ENCODE data around the gene VWA3A. TPM values are rescaled to one million over a fixed set of nuclear protein-coding genes. Genes with fewer than 3 reads are reported as not detected.

VWA3A gene
- total RNA-seq, 1 experiment from 2014 or later = not detected

DNA sequence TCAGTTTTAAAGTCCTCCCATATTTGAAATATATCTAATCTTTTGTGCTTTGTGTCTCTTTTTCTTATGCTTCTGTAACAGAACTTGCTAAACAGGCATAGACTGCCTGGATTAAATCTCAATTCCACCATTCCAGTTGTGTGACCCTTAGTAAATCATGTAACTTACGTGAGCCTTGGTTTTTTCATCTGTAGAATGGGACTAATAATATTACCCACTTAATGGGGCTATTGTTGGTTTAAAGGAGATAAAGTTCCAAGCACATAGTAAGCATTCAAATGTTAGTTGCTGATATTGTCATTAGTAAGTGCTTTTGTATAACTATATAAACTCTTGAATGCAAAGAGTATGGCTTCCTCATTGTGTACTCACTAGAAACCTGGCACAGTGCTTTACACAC is 5.9 kb upstream of the VWA3A start:
- no peak overlapping the region for H3K4me2 ChIP-seq (ENCODE audit: low read length)
- no peak overlapping the region for H3K4me3 ChIP-seq (replicated peaks in 1 of 2; ENCODE audit: low read depth in 1 of 2, low read length in 2 of 2)
- H3K36me3 ChIP-seq (ENCODE audit: control insufficient read depth in 1 of 2, insufficient read depth in 2 of 2, low read length in 2 of 2) = peaks cover 0 to 2% of the 10 kb centered on the region in 2 experiments; a peak in 2 of 4 replicates
- ChIA-PET POLR2A (no interaction called here), CTCF (no interaction called here), RAD21 (ENCODE audit: low non-redundant PET in 1 of 2, low total read pairs in 2 of 2, uncharacterized antibody in 2 of 2, unreplicated experiment in 2 of 2) (no interaction called here)
- ATAC-seq = no peak
- no peaks in the 10 kb centered on the region for H3K9me3 ChIP-seq (ENCODE audit: control insufficient read depth in 1 of 2, insufficient read depth in 1 of 2, low read depth in 1 of 2, low read length in 2 of 2)
- H3K27ac ChIP-seq (ENCODE audit: low read depth, low read length) = no peak overlapping the region
- no peaks in the 10 kb centered on the region for H3K27me3 ChIP-seq (ENCODE audit: insufficient read depth, low read length)
- TF ChIP-seq FOSL1 (IDR thresholded peaks at IDR 0.05; ENCODE audit: low read depth) (no peak), ZFX (IDR thresholded peaks at IDR 0.05) (no peak), JUND (IDR thresholded peaks at IDR 0.05) (no peak), EZH2 (IDR thresholded peaks at IDR 0.05) (no peak), SP1 (IDR thresholded peaks at IDR 0.05; ENCODE audit: low read depth) (no peak), CBX3 (IDR thresholded peaks at IDR 0.05; ENCODE audit: low read depth) (no peak), EZH2phosphoT487 (IDR thresholded peaks at IDR 0.05; ENCODE audit: borderline replicate concordance) (no peak), SIN3A (IDR thresholded peaks at IDR 0.05; ENCODE audit: low read depth) (no peak)
- TF ChIP-seq, protein P1, sequence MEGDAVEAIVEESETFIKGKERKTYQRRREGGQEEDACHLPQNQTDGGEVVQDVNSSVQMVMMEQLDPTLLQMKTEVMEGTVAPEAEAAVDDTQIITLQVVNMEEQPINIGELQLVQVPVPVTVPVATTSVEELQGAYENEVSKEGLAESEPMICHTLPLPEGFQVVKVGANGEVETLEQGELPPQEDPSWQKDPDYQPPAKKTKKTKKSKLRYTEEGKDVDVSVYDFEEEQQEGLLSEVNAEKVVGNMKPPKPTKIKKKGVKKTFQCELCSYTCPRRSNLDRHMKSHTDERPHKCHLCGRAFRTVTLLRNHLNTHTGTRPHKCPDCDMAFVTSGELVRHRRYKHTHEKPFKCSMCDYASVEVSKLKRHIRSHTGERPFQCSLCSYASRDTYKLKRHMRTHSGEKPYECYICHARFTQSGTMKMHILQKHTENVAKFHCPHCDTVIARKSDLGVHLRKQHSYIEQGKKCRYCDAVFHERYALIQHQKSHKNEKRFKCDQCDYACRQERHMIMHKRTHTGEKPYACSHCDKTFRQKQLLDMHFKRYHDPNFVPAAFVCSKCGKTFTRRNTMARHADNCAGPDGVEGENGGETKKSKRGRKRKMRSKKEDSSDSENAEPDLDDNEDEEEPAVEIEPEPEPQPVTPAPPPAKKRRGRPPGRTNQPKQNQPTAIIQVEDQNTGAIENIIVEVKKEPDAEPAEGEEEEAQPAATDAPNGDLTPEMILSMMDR (IDR thresholded peaks at IDR 0.05 in 2 of 3, conservative IDR thresholded peaks at IDR 0.05 in 1 of 3; ENCODE audit: borderline replicate concordance in 1 of 3, insufficient read depth in 1 of 3, low read depth in 2 of 3, low read length in 2 of 3) = no peak
- TF ChIP-seq, protein P2, sequence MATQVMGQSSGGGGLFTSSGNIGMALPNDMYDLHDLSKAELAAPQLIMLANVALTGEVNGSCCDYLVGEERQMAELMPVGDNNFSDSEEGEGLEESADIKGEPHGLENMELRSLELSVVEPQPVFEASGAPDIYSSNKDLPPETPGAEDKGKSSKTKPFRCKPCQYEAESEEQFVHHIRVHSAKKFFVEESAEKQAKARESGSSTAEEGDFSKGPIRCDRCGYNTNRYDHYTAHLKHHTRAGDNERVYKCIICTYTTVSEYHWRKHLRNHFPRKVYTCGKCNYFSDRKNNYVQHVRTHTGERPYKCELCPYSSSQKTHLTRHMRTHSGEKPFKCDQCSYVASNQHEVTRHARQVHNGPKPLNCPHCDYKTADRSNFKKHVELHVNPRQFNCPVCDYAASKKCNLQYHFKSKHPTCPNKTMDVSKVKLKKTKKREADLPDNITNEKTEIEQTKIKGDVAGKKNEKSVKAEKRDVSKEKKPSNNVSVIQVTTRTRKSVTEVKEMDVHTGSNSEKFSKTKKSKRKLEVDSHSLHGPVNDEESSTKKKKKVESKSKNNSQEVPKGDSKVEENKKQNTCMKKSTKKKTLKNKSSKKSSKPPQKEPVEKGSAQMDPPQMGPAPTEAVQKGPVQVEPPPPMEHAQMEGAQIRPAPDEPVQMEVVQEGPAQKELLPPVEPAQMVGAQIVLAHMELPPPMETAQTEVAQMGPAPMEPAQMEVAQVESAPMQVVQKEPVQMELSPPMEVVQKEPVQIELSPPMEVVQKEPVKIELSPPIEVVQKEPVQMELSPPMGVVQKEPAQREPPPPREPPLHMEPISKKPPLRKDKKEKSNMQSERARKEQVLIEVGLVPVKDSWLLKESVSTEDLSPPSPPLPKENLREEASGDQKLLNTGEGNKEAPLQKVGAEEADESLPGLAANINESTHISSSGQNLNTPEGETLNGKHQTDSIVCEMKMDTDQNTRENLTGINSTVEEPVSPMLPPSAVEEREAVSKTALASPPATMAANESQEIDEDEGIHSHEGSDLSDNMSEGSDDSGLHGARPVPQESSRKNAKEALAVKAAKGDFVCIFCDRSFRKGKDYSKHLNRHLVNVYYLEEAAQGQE (IDR thresholded peaks at IDR 0.05; ENCODE audit: low read depth) = no peak
- TF ChIP-seq, protein P3, sequence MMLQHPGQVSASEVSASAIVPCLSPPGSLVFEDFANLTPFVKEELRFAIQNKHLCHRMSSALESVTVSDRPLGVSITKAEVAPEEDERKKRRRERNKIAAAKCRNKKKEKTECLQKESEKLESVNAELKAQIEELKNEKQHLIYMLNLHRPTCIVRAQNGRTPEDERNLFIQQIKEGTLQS (IDR thresholded peaks at IDR 0.05) = no peak
- TF ChIP-seq, protein P4, sequence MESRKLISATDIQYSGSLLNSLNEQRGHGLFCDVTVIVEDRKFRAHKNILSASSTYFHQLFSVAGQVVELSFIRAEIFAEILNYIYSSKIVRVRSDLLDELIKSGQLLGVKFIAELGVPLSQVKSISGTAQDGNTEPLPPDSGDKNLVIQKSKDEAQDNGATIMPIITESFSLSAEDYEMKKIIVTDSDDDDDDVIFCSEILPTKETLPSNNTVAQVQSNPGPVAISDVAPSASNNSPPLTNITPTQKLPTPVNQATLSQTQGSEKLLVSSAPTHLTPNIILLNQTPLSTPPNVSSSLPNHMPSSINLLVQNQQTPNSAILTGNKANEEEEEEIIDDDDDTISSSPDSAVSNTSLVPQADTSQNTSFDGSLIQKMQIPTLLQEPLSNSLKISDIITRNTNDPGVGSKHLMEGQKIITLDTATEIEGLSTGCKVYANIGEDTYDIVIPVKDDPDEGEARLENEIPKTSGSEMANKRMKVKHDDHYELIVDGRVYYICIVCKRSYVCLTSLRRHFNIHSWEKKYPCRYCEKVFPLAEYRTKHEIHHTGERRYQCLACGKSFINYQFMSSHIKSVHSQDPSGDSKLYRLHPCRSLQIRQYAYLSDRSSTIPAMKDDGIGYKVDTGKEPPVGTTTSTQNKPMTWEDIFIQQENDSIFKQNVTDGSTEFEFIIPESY (IDR thresholded peaks at IDR 0.05; ENCODE audit: extremely low read depth, insufficient replicate concordance, low read length) = no peak
- intact Hi-C loops (cut with micrococcal nuclease) = no loop called here
- H3K9me2 ChIP-seq (ENCODE audit: insufficient read depth) = no peaks in the 10 kb centered on the region
- H3K79me2 ChIP-seq (ENCODE audit: insufficient read depth, low read length) = no peaks in the 10 kb centered on the region
- no peak for DNase-seq (ENCODE audit: low read depth, low spot score)
- no peaks in the 10 kb centered on the region for H3K4me1 ChIP-seq (ENCODE audit: control insufficient read depth in 1 of 2, insufficient read depth in 2 of 2, low read length in 2 of 2)
- H2AFZ ChIP-seq (ENCODE audit: low read depth, low read length, poor library complexity, severe bottlenecking) = no peak overlapping the region
- no peaks in the 10 kb centered on the region for H4K20me1 ChIP-seq (ENCODE audit: insufficient read depth)
- H3K9ac ChIP-seq (ENCODE audit: low read length) = no peak overlapping the region
- BruUV-seq (replicated peaks) = no TSS peak

Measured in HCT116 (cell line).